HG03175 (cell line): ENCODE results near the gene SLC2A5.
"Not testable (repeated sequence)": the region's sequence is repeated elsewhere in the genome, so short reads cannot be mapped to it uniquely, and the experiment has no call there.

Experiments
- ATAC-seq: cut with Tn5 transposase; IDR thresholded peaks from one replicate; pipeline ENCODE4 v1.9.1; 2021; ENCODE audit warnings: mild to moderate bottlenecking, moderate library complexity; ENCODE audit not compliant: unreplicated experiment

SLC2A5 gene

GRCh38 chr1:9037476-9038337 is 31.7 kb downstream of the SLC2A5 start:
- ATAC-seq: no peak

- no peak for ATAC-seq
Measured at GRCh38 chr1:9035226-9035625, 34.2 kb downstream of the SLC2A5 start.

DNA sequence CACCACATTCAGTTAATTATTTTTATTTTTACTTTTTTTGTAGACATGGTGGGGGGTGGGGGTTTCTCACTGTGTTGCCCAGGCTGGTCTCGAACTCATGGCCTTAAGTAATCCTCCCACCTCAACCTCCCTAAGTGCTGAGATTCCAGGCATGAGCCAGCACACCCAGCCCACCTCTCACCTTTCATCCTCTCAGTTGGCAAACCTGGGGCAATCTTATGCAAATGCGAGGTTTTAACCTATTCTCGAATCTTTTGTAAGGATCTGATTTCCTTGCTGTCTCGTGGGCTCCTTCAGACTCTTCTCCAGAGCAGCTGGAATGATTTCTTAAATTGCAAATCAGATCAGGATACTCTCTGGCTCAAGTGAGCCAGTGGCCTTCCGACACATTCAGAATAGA is 36.1 kb downstream of the SLC2A5 start:
- no peak for ATAC-seq

DNA sequence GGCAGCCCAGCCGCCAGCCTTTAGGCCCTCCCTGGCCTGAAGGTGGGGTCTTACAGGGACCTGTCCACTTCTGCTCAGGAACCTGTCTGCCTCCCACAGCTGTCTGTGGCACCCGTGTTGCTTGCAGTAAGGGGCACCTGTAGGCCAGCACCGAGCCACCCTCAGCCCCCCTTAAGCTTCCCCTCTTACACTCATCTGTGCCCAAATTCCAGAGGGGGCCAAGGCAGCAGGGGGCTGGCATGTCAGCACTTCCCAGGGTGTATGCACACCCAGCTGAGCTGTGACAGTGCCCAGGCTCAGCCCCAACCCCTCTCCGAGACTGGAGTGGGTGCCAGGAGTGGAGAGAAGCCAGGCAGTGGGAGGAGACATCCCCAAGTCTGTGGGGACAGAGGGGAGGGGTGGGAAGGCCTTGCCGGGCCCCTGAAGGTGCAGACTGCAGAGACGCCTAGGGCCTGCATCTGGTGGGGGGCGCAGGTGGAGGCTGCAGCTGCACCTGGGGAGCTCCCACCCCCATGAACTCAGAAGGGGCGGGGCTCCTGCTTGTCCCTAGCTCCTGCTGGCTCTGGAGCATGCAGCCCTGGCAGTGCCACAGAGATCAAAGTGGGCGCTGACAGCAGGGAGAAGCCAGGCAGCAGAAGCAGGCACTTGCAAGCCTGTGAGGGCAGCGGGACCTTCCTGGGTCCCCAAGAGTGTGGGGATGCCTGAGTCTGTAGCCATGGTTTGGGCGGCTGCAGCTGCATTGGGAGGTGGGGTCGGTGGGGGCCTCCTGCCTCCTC is 37.8 kb downstream of the SLC2A5 start:
- ATAC-seq: no peak

DNA sequence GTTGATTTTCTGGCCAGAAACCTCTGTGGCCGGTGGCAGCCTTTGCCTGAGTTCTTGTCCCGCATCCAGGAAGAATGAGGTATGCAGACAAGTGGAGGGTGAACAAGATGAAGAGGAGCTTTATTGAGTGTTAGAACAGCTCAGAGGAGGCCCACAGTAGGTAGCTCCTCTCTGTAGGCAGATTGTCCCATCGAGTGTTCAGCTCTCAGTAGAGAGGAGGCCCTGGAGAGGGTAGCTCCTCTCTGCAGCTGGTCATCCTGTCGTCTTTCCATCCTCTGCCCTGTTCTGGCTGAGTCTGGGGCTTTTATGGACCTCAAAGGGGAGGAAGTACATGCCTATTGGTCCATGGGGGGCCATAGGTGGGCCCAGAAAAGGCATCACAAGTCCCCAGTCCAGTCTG is 38.4 kb downstream of the SLC2A5 start:
- not testable (repeated sequence) for ATAC-seq

GRCh38 chr1:9028921-9029705 is 40.3 kb downstream of the SLC2A5 start:
- no peak for ATAC-seq

GRCh38 chr1:9027307-9027706 is 42.1 kb downstream of the SLC2A5 start:
- ATAC-seq: no peak

- no peak for ATAC-seq
Measured at GRCh38 chr1:9025449-9025848, 44.0 kb downstream of the SLC2A5 start.

- no peak for ATAC-seq
Measured at GRCh38 chr1:9024837-9025236, 44.6 kb downstream of the SLC2A5 start.

DNA sequence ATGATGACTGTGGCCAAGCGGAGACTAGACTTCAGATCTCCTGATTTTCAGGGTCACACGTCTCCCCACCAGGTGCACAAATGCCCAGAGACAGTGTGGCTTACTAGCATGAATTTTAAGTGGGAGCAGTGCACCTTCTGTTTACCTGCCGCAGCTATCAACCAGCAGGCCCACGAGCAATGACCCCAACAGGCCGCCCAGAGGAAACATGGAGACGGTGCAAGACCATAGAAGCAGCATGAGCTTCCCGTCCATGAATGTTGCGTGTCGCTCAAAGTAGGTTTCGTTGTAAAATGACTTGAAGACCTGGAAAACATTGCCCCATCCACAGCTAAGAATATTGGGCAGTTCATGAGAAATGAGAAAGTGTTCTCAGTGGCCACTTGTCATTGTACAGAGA is 46.7 kb downstream of the SLC2A5 start:
- ATAC-seq: no peak

DNA sequence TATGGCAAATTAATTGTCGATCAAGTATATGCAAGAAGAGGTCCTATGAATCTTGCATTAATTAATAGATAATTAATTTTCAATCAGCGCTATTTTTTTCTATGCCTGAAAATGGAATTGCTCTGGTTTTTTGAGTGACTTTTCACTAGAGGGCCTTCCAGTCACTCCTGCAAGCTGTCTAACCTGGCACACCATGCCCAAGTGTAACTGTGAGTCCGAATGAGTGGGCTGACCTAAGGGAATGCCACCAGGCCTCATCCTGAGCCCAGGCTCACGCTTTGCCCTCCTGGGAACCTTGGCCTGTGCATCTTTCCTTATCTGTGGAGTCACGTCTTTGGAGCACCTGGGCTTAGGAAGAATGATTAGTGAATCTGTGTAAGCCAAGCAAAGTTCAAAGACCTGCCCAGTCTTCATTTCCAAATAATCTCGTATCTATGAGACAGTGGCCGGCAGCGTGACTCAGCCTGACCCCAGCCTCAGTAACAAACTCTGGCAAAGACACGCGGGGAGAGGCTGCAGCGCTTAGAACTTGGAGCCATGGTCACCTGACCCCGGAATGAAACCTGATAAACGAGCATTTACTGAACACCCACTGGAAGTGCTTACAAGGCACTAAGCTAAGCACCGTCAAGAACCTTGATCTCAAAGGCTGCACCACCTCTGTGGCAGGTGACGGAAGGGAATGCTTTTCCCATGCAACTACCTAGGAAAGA is 47.3 kb downstream of the SLC2A5 start:
- ATAC-seq: not testable (repeated sequence)

GRCh38 chr1:9020305-9020704 is 49.1 kb downstream of the SLC2A5 start:
- no peak for ATAC-seq

DNA sequence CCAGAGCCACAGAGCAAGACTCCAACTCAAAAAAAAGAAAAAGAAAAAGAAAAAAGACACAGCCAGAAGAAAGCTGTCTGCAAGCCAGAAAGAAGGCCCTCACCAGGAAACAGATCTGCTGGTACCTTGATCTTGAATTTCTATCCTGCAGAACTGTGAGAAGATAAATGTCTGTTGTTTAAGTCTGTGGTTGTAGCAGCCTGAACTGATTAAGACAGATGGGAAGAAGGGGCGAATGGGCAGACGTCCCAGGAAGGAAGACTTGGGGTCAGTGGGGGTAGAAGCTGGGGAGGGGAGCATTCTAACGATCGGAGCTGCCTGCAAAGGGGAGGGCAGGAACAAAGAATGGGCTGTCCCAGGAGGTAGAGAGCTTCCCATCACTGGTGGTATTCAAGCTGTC is 49.5 kb downstream of the SLC2A5 start:
- ATAC-seq: no peak

GRCh38 chr1:9018333-9018732 is 51.1 kb downstream of the SLC2A5 start:
- ATAC-seq: no peak

- no peak for ATAC-seq
Measured at GRCh38 chr1:9016455-9016854, 53.0 kb downstream of the SLC2A5 start.

DNA sequence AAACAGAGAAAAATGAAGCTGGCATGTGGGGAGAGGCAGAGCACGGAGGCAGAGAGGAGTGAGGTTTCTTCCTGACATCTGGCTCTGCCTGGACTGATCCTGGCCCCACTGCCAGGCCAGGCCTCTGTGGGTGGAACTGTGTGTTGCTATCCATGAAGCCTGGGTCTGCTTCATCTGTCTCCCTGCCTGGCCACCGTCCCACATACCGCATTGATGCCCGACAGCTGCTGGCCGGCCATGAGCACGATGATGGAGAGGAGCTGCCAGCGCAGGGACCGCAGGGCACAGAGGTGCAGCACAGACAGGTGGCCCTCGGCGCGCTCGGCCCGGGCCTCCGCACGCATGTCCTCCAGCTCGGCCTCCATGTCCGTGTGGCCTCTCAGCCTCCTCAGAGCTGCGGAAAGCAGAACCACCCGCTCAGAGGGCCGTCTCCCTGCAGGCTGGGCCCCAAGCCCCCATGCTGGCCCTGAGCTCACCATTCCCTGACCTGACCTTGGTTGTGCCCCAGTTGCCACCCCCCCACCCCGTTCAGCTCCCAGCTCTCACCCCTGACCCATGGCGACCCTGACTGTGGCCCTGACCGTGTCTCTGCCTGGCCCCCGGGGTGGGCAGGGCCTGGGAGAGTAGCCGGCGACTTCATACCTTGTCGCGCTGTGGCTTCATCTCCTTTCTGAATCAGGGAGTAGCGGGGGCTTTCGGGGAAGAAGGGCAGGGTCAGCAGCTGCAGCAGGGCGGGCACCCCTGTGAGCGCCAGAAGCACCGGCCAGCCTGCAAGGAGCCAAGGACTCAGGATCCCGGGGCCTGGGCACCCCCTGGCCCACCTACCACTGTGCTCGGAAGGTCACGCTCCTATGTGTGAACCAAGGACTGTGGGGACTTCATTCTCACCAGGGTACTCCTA is 54.7 kb downstream of the SLC2A5 start:
- no peak for ATAC-seq

GRCh38 chr1:9013819-9014218 is 55.6 kb downstream of the SLC2A5 start:
- ATAC-seq: no peak

- no peak for ATAC-seq
Measured at GRCh38 chr1:9010781-9011323, 58.6 kb downstream of the SLC2A5 start.
